SH-SY5Y (cell line): ENCODE results near the gene CGB1.

ENCODE experiments used
- GATA2 ChIP-seq: IDR thresholded peaks from 2 replicates; pipeline ENCODE4 v1.6.1; 2011; ENCODE audit warnings: mild to moderate bottlenecking, low read depth, low read length
- GATA3 ChIP-seq: IDR thresholded peaks from 2 replicates; pipeline ENCODE4 v1.6.1; 2011; ENCODE audit warnings: low read depth, mild to moderate bottlenecking, low read length, moderate library complexity

DNA sequence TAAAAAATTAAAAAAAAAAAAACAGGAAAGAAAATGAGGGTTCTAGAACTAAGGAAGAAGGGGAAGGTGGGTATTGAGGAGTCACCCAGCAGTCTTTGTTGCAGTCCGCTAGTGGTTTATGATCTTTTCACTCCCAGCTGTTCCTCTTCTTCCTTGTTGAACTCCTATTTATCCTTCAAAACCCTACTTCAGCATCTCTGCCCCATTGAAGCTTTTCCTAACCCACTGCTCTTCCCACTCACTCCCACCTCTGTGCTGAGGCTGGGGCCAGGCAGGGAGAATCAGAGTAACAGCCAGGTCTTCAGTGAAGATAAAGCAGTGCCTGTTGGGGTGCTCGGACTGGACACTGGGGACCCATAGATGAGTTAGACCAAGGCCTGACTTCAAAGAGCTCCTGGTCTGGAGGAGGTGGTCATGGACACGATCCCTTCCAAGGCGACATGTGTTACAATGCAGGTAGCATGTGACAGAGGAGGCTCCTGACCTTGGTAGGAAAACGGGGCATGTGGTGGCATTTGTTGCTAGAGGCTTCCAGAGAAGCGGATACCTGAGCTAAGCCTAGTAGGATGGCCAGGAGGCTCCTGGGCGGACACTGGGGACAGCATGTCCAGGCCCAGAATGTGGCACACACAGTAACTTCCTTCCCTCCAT, 31.6 kb downstream of the CGB1 start:
- TF ChIP-seq GATA3 (no peak), GATA2 (no peak)
